WTC11 (cell line): Measurements from ENCODE around the gene PIEZO1.

Experiments used
- IRF2 ChIP-seq: sonication (generic); formaldehyde crosslinking; IDR thresholded peaks from 2 replicates; pipeline ENCODE4 v1.8.0; 2022; ENCODE audit warnings: low read depth, missing genetic modification reagents, borderline replicate concordance
- ZNF232 ChIP-seq: sonication (generic); formaldehyde crosslinking; IDR thresholded peaks from 2 replicates; pipeline ENCODE4 v1.8.0; 2022; ENCODE audit warnings: mild to moderate bottlenecking, missing genetic modification reagents
- TF ChIP-seq, protein P1 (sequence below): sonication (generic); formaldehyde crosslinking; IDR thresholded peaks from 2 replicates; pipeline ENCODE4 v1.8.1; 2022; ENCODE audit warnings: missing genetic modification reagents, borderline replicate concordance
- TF ChIP-seq, protein P2 (sequence below): sonication (generic); formaldehyde crosslinking; IDR thresholded peaks from 2 replicates; pipeline ENCODE4 v1.8.0; 2022; ENCODE audit warnings: mild to moderate bottlenecking, missing genetic modification reagents

DNA sequence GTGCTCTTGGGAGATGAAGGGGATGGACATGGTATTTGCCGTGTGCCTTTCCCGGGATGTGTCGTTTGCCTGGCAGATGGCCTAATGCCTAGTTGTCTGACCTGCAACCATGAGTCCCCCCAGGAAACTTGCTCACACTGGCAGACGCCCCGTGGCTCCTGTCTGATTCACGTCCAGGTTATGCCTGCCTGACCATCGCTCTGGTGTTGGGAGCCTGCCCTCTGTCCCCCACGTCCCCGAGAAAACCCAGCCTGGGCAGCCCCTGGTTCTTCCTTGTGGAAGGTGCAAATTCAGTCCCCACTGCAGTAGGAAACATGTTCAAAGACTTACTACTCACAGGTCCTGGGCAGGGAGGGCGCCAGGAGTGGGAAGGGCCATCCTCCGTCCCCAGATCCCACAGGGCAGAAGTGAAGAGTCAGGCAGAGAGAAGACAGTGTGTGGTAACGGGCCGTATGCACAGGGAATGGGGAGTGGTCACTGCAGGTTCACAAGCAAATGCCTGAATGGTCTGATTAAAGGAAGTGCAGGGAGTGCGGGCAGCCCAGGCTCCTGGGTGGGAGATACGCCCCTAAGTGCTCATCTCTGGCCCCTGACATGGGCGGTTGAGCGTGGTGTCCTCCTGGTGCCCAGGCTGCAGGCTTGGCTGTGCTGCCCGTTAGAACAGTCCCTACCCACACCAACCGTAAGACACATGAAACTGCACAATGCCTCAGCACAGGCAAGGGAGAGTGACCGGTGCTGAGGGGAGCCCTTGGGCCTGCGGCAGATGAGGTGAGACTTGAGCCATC, 94.5 kb downstream of the PIEZO1 start:
- TF ChIP-seq ZNF232 = no peak
- TF ChIP-seq, protein P1, sequence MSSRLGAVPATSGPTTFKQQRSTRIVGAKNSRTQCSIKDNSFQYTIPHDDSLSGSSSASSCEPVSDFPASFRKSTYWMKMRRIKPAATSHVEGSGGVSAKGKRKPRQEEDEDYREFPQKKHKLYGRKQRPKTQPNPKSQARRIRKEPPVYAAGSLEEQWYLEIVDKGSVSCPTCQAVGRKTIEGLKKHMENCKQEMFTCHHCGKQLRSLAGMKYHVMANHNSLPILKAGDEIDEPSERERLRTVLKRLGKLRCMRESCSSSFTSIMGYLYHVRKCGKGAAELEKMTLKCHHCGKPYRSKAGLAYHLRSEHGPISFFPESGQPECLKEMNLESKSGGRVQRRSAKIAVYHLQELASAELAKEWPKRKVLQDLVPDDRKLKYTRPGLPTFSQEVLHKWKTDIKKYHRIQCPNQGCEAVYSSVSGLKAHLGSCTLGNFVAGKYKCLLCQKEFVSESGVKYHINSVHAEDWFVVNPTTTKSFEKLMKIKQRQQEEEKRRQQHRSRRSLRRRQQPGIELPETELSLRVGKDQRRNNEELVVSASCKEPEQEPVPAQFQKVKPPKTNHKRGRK (CRISPR knock-in tag) = no peak
- TF ChIP-seq, protein P2, sequence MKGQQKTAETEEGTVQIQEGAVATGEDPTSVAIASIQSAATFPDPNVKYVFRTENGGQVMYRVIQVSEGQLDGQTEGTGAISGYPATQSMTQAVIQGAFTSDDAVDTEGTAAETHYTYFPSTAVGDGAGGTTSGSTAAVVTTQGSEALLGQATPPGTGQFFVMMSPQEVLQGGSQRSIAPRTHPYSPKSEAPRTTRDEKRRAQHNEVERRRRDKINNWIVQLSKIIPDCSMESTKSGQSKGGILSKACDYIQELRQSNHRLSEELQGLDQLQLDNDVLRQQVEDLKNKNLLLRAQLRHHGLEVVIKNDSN (CRISPR knock-in tag) = no peak
- no peak for TF ChIP-seq IRF2 (CRISPR knock-in tag)
